Fibroblast of lung (primary cell): ENCODE results near the gene HNRNPM.

Experiments
- EZH2 ChIP-seq: IDR thresholded peaks from 2 replicates; pipeline ENCODE4 v1.5.1; 2012; ENCODE audit warnings: low read length, control low read depth, mild to moderate bottlenecking; ENCODE audit errors: missing control alignments
- TF ChIP-seq, protein P1 (sequence below), 2 donors: IDR thresholded peaks in 1 of 2; conservative IDR thresholded peaks in 1 of 2; 1 replicate in 1 of 2; 2 replicates in 1 of 2; pipeline ENCODE4 v1.5.1; 2011 to 2012; ENCODE audit warnings: low read length in 2 of 2, control low read depth in 1 of 2, inconsistent platforms in 1 of 2, low read depth in 1 of 2, mild to moderate bottlenecking in 1 of 2

DNA sequence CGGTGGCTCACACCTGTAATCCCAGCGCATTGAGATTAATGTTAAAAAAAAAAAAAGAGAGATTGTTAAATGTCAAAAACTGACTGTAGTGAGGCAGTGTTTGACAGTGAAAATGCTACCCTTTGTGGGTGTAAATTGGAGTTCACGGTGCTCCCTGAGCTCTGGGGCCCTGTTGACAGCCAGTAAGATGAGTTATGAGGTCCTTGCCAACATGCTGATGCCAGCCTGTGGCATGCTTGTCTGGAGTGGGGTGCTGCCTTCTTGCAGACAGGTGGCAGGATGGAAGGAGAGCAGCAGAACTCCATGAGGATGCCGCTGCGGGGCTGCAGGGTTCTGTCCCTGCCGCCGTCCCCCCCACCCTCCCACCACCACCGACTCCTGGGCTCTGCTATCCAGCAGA lies 31.7 kb downstream of the HNRNPM start:
- TF ChIP-seq, protein P1, sequence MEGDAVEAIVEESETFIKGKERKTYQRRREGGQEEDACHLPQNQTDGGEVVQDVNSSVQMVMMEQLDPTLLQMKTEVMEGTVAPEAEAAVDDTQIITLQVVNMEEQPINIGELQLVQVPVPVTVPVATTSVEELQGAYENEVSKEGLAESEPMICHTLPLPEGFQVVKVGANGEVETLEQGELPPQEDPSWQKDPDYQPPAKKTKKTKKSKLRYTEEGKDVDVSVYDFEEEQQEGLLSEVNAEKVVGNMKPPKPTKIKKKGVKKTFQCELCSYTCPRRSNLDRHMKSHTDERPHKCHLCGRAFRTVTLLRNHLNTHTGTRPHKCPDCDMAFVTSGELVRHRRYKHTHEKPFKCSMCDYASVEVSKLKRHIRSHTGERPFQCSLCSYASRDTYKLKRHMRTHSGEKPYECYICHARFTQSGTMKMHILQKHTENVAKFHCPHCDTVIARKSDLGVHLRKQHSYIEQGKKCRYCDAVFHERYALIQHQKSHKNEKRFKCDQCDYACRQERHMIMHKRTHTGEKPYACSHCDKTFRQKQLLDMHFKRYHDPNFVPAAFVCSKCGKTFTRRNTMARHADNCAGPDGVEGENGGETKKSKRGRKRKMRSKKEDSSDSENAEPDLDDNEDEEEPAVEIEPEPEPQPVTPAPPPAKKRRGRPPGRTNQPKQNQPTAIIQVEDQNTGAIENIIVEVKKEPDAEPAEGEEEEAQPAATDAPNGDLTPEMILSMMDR (conservative IDR thresholded peaks at IDR 0.05 in 1 of 2, IDR thresholded peaks at IDR 0.05 in 1 of 2; ENCODE audit: low read depth in 1 of 2, low read length in 2 of 2): no peak
- no peak for TF ChIP-seq EZH2
